NB4 (cell line): ENCODE data around the gene MEIS1.

Experiments used
- CTCF ChIP-seq: IDR thresholded peaks from one replicate; pipeline ENCODE4 v1.5.1; 2012; ENCODE audit warnings: low read depth, low read length
- POLR2A ChIP-seq: IDR thresholded peaks from 2 replicates; pipeline ENCODE4 v1.6.1; 2011; ENCODE audit warnings: mild to moderate bottlenecking; ENCODE audit not compliant: insufficient read length; ENCODE audit errors: extremely low read depth

GRCh38 chr2:66561645-66562303, 126.8 kb downstream of the MEIS1 start:
- TF ChIP-seq CTCF, result no peak
- no peak for TF ChIP-seq POLR2A
